Glomerular endothelial cell (primary cell): ENCODE data around the gene PRR3. TPM values are rescaled to one million over a fixed set of nuclear protein-coding genes. Genes with fewer than 3 reads are reported as not detected.

Experiments used
- DNase-seq: peaks from one replicate; pipeline ENCODE4 v3.0.0-alpha.2; 2011; ENCODE audit warnings: low read depth, low spot score; ENCODE audit errors: extremely low read depth
- total RNA-seq: library from RNA; depleted of rRNA; stranded (reverse); fragments of >200 nt; gene quantifications from 2 replicates; pipeline ENCODE4 v1.2.3, GENCODE V29; 2015

PRR3 gene
- total RNA-seq, 1 donor from 2014 or later: 7.9 TPM

DNA sequence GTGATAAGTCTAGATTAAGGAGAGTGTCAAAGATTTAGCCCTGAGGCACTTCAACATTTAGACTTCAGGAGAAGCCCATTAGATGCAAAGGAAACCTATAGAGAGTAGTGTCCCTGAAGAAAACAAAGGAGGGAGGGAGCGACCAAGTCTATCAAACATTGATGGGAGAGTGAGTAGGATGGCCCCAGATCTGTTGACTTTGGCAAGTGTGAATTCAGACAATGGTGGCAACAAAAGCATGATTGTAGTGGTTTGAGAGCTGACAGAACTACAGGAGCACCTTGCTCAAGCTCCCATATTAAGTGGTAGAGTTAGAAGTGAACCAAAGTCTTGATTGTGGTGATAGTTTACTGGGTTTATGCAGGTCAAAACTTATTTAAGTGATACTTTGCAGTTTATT lies 13.2 kb downstream of the PRR3 start:
- no peak for DNase-seq

- DNase-seq: no peak
Measured at GRCh38 chr6:30570740-30571074, 13.6 kb downstream of the PRR3 start.

DNA sequence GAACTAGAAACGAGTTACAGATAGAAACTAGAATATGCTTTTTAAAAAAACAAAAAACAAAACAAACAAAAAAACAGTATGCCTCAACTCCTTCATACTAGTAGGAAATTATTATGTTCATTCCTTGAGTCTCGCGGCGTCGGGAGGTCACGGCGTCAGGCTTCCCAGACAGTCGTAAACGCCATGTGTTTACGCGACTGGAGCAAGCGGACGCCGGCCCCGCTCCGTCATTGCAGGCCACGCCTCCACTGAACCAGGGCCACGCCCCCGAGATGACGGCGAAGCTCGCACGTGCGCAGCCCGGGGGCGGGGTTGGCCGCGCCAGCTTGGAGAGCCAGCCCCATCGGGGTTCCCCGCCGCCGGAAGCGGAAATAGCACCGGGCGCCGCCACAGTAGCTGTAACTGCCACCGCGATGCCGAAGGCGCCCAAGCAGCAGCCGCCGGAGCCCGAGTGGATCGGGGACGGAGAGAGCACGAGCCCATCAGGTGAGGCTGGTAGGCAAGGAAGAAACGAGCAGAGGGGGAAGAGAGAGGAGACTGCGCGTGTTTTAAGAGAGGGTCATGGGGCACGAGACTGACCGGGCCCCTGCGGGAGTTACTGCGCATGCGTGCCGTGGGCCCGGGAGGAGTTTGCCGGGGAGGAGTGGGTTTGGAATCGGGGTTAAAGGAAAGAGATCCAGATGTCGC lies 14.1 kb downstream of the PRR3 start, which contains the start of gene ABCF1:
ABCF1 (plus strand) TSS at position 368 of the 687 bp plus-strand sequence; CDS start at position 414, 46 bp downstream.
- peak; percentile 56 for DNase-seq

GRCh38 chr6:30571762-30572082 lies 14.6 kb downstream of the PRR3 start:
- no peak for DNase-seq

GRCh38 chr6:30572148-30572547 lies 15.1 kb downstream of the PRR3 start:
- DNase-seq: no peak

DNA sequence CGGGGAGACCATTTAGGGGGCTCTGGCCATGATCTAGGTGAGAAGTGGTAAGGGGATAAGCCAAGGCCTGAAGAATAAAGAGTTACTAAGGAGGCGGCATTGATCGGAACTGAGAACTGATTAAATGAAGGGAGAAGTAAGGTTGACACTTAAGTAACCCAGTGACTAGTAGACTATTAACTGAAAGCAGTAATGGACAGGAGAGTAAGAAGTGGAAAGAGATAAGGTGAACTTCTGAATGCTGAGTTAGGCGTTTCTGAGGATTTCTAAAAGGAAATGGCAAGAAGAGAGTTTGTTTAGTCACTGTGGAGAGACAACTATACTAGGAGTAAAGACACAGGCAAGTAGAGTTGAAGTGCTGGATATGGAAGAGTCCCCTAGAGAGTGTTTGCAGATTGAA lies 16.0 kb downstream of the PRR3 start:
- DNase-seq: no peak

GRCh38 chr6:30578051-30578450 lies 21.0 kb downstream of the PRR3 start:
- no peak for DNase-seq

DNA sequence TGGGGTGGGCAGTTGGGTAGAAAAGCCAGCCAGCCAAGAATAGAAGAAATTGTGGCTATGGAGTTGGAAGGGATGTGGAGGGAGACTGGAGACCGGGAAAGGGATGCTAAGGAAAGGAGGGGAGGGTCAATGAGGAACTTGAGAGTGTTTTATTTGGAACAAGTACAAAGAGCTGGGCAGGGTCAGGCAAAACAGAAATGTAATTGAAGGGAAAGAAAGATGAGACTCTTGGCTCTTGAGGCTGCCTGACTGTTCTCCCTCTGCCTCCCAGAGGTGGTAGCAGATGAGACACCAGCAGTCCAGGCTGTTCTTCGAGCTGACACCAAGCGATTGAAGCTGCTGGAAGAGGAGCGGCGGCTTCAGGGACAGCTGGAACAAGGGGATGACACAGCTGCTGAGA lies 26.8 kb downstream of the PRR3 start:
- no peak for DNase-seq

DNA sequence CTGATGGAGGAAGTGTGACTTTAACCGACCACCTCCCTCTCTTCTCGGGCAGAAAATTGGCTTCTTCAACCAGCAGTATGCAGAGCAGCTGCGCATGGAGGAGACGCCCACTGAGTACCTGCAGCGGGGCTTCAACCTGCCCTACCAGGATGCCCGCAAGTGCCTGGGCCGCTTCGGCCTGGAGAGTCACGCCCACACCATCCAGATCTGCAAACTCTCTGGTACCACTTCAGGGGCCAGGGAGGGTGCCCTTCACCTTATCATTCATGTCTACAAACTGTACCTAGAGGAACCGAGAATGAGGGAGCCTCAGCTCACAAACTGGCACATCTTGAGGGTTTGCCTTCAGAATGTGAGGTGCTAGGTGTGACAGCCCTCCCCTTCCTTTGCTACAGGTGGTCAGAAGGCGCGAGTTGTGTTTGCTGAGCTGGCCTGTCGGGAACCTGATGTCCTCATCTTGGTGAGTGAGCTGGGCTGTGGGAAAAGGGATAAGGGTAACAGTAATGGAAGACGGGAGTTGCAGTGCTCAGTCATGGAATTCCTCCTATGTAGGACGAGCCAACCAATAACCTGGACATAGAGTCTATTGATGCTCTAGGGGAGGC lies 32.8 kb downstream of the PRR3 start:
- DNase-seq: no peak

GRCh38 chr6:30590509-30590908 lies 33.4 kb downstream of the PRR3 start:
- DNase-seq: no peak

GRCh38 chr6:30591008-30591407 lies 33.9 kb downstream of the PRR3 start:
- no peak for DNase-seq

DNA sequence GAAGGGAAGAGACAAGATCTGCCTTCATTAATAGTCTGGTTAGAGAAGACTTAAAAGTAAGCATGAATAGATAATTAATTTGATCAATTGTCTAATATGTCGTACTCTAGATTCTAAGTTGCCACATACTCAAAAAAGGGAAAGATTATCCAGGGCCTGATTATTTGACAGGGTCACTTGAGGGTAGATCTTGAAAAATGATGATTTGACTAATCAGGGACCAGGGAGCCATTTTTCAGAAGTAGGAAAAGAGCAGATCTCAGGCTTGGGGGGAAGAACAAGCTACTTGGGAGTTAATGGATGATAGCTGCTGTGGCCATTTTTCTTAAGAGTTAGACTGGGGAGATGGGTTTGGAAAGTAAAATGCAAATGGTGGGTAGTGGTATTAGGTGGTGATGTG lies 35.2 kb downstream of the PRR3 start:
- DNase-seq: no peak

DNA sequence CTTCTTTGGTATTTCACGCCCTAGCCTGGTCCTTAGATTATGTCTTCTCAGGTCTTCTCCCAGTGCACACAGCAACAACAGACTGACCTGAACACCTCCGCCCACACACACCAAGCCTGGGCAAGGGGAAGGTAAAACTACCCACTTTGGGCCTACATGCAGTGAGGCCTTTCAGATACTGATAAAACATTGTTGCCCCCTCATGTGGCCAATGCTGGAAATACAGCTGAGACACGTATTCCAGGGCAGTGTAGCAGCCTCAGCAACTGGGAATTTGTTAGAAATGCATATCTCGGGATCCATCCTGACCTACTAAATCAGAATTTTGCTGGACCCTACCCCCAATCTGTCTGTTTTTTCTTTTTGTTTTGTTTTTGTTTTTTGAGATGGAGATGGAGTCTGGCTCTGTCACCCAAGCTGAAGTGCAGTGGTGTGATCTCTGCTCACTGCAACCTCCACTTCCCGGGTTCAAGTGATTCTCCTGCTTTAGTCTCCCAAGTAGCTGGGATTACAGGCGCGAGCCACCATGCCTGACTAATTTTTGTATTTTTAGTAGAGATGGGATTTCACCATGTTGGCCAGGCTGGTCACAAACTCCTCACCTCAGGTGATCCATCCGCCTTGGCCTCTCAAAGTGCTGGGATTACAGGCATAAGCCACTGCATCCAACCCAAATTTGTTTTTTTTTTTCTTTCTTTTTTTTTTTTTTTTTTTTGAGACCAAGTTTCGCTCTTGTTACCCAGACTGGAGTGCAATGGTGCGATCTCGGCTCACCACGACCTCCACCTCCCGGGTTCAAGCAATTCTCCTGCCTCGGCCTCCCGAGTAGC lies 40.4 kb downstream of the PRR3 start:
- DNase-seq: peak; percentile 71

GRCh38 chr6:30598912-30599624 lies 42.0 kb downstream of the PRR3 start:
- no peak for DNase-seq

DNA sequence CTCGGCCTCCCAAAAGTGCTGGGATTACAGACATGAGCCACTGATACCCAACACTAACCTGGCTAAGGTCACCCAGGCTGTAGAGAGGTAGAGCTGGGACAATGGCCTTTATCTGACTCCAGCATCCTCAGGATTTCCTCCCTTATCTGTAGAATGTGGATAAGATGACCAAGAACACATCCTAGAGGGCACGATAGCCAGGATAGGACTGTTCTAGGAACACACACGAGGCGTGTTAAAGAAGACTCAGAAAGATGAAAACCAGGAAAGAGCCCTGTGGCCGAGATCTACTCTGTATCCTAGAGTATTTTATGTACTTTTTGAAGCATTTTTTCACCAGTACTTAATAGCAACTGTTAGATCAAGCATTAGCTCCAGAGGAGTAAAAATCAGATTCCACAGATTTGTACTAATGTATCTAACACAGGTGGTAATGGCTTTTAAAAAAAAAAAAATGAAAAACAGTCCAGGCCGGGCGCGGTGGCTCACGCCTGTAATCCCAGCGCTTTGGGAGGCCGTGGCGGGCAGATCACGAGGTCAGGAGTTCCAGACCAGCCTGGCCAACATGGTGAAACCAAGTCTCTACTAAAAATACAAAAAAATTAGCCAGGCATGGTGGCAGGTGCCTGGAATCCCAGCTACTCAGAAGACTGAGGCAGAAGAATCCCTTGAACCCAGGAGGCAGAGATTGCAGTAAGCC lies 42.7 kb downstream of the PRR3 start:
- DNase-seq: no peak

DNA sequence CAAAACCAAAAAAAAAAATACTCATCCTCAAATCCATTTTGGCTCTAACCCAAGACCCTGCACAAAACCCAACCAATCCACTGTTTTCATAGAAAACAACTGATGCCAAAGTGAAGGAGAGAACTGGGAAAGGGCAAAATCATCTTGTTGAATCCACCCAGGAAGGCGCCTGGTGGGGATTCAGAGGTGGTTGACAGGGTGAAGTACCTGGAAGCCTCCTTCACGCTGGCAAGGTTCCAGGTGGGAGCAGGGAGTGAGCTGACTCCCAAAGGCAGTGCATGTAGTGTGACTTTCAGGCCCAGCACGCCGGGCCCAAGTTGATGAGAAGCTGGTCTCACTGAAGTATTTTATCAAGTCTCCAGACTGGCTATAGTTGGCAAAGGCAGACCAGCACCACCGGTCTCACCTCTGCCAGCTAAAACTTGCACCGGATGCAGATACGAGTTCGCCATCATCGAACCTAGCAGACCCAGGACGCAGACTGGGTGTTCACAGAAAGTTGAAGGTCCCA lies 43.4 kb downstream of the PRR3 start:
- no peak for DNase-seq

DNA sequence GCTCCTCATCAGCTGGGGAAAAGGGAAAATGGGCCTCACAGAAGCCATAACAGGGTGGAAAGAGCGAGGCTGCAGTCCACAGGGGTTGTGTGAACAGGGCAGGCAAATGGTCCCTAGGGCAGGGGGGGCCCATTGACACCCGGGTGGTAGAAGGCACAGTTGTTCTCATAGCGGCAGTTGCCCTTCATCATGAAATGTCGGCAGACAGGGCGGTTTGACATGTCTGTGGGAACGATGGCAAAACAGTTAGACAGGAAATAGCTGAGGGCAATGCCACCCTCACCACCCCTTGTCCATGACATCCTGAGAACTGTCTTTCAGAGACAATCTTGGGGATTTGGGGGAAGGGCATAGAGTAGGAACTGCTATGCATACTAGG lies 44.3 kb downstream of the PRR3 start:
- no peak for DNase-seq

GRCh38 chr6:30601815-30602641 lies 44.9 kb downstream of the PRR3 start:
- no peak for DNase-seq

- no peak for DNase-seq
Measured at GRCh38 chr6:30603961-30604360, 46.9 kb downstream of the PRR3 start.

- no peak for DNase-seq
Measured at GRCh38 chr6:30610065-30610464, 53.0 kb downstream of the PRR3 start.
